B cell (primary cell): ENCODE data around the gene SART1. TPM values are rescaled to one million over a fixed set of nuclear protein-coding genes. Genes with fewer than 3 reads are reported as not detected.

Experiments
- ATAC-seq: fragments of 200-7000 bp; cut with Tn5 transposase; one replicate; pipeline ENCODE4 v1.10.0; 2021; ENCODE audit warnings: low read depth, mild to moderate bottlenecking, moderate number of reproducible peaks, moderate library complexity
- CTCF ChIA-PET: fragments of 350-600 bp; sonication (Branson Sonifier 250); formaldehyde crosslinking; loops from one replicate; lab custom pipeline; 2021; ENCODE audit warnings: antibody characterized with exemption, inconsistent platforms; lab: Charles Lee
- POLR2A ChIA-PET: fragments of 350-600 bp; sonication (Branson Sonifier 250); formaldehyde crosslinking; loops from one replicate; lab custom pipeline; 2021; ENCODE audit warnings: antibody characterized with exemption; lab: Charles Lee
- DNase-seq: peaks from one replicate; pipeline ENCODE4 v3.0.0; 2013
- H2AFZ ChIP-seq: 2 replicates; pipeline ENCODE4 v1.6.1; 2012; ENCODE audit warnings: mild to moderate bottlenecking, low read depth, low read length; ENCODE audit not compliant: insufficient read depth, poor library complexity, severe bottlenecking
- H3K27ac ChIP-seq, 2 donors: 1 replicate in 1 of 2; 2 replicates in 1 of 2; pipeline ENCODE4 v1.5.1; 2012 to 2013; ENCODE audit warnings: low read length in 2 of 2, mild to moderate bottlenecking in 2 of 2, moderate library complexity in 1 of 2
- H3K27me3 ChIP-seq, 4 experiments: fragments of 200-600 bp in 1 of 4; sonication (generic) in 1 of 4; replicated peaks in 1 of 4; 1 replicate in 2 of 4; 2 replicates in 2 of 4; pipeline versions ENCODE4 v1.6.1 to v1.7.0; 2013 to 2016; ENCODE audit warnings: low read length in 3 of 4, mild to moderate bottlenecking in 2 of 4, mixed read lengths in 1 of 4, moderate library complexity in 1 of 4; ENCODE audit not compliant: insufficient read depth in 4 of 4, control insufficient read depth in 3 of 4; ENCODE audit errors: control extremely low read depth in 1 of 4
- H3K36me3 ChIP-seq, 2 experiments: replicated peaks in 1 of 2; 1 replicate in 1 of 2; 2 replicates in 1 of 2; pipeline versions ENCODE4 v1.6.1 to v1.7.1; 2013; ENCODE audit warnings: low read length in 1 of 2; ENCODE audit not compliant: insufficient read depth in 2 of 2, control insufficient read depth in 1 of 2; ENCODE audit errors: control extremely low read depth in 1 of 2, extremely low read depth in 1 of 2
- H3K4me1 ChIP-seq, 2 donors: fragments of 200-600 bp in 1 of 2; sonication (generic) in 1 of 2; 1 replicate in 1 of 2; 2 replicates in 1 of 2; pipeline versions ENCODE4 v1.5.1 to v1.6.1; 2013 to 2017; ENCODE audit warnings: low read length in 2 of 2; ENCODE audit not compliant: control insufficient read depth in 2 of 2, insufficient read depth in 2 of 2
- H3K4me2 ChIP-seq: replicated peaks from 2 replicates; pipeline ENCODE3; 2012; ENCODE audit warnings: mild to moderate bottlenecking, low read depth, low read length; ENCODE audit not compliant: poor library complexity, severe bottlenecking
- H3K4me3 ChIP-seq, 5 experiments: fragments of 200-600 bp in 1 of 5; sonication (generic) in 1 of 5; 1 replicate in 3 of 5; 2 replicates in 2 of 5; pipeline versions ENCODE4 v1.5.1 to v1.7.0; 2011 to 2016; ENCODE audit warnings: low read length in 4 of 5, mild to moderate bottlenecking in 4 of 5, low read depth in 2 of 5, control low read depth in 1 of 5, moderate library complexity in 1 of 5; ENCODE audit not compliant: insufficient read depth in 1 of 5; ENCODE audit errors: control extremely low read depth in 1 of 5, extremely low read depth in 1 of 5
- H3K79me2 ChIP-seq: fragments of 200-600 bp; sonication (generic); one replicate; pipeline ENCODE4 v1.6.0; 2016; ENCODE audit warnings: low read length; ENCODE audit not compliant: control insufficient read depth, insufficient read depth
- H3K9ac ChIP-seq: fragments of 200-600 bp; sonication (generic); 2 replicates; pipeline ENCODE4 v1.6.1; 2017; ENCODE audit warnings: mild to moderate bottlenecking, low read length, moderate library complexity
- H3K9me3 ChIP-seq, 3 donors: one replicate each; pipeline versions ENCODE4 v1.6.1 to v1.7.1; 2013; ENCODE audit warnings: low read length in 2 of 3; ENCODE audit not compliant: control insufficient read depth in 2 of 3, insufficient read depth in 1 of 3; ENCODE audit errors: control extremely low read depth in 1 of 3
- H4K20me1 ChIP-seq: 2 replicates; pipeline ENCODE4 v1.6.0; 2012; ENCODE audit warnings: mild to moderate bottlenecking, low read length; ENCODE audit not compliant: insufficient read depth, control insufficient read depth, poor library complexity, severe bottlenecking
- H3K27ac Mint-ChIP-seq: one replicate; pipeline ENCODE4 v1.8.0; 2021; ENCODE audit warnings: mixed read lengths
- H3K27me3 Mint-ChIP-seq: one replicate; pipeline ENCODE4 v1.8.0; 2021; ENCODE audit warnings: mixed read lengths
- H3K4me1 Mint-ChIP-seq: one replicate; pipeline ENCODE4 v1.8.0; 2021; ENCODE audit warnings: mixed read lengths
- H3K4me3 Mint-ChIP-seq: one replicate; pipeline ENCODE4 v1.8.0; 2021; ENCODE audit warnings: mixed read lengths
- H3K9me3 Mint-ChIP-seq: one replicate; pipeline ENCODE4 v1.8.0; 2022; ENCODE audit warnings: mixed read lengths; ENCODE audit not compliant: insufficient read depth
- CTCF ChIP-seq: fragments of 200-600 bp; IDR thresholded peaks from one replicate; pipeline ENCODE4 v1.8.0; 2022; ENCODE audit warnings: antibody characterized with exemption, mild to moderate bottlenecking
- EZH2 ChIP-seq: IDR thresholded peaks from 2 replicates; pipeline ENCODE4 v1.6.1; 2012; ENCODE audit warnings: borderline replicate concordance, low read depth, mild to moderate bottlenecking, moderate library complexity, low read length; ENCODE audit not compliant: insufficient read depth, poor library complexity, severe bottlenecking
- WGBS: methylation state at CpG from one replicate; pipeline ENCODE4 v1.1.5; 2013; ENCODE audit warnings: missing lambda C conversion rate; ENCODE audit not compliant: insufficient coverage; 5-methylcytosine and 5-hydroxymethylcytosine counted together
- intact Hi-C: fragments of 100-400 bp; cut with micrococcal nuclease; formaldehyde crosslinking; loops from one replicate; pipeline ENCODE4 v1.10.0; 2022
- polyA plus RNA-seq: library from polyadenylated mRNA; depleted of rRNA; stranded (reverse); fragments of >200 nt; gene quantifications from 2 replicates; pipeline ENCODE4 v1.2.3, GENCODE V29; 2012
- total RNA-seq, 2 donors: library from RNA; stranded (reverse); fragments of 120-200 nt in 1 of 2; gene quantifications; 1 replicate in 1 of 2; 2 replicates in 1 of 2; pipeline versions ENCODE4 v1.2.3 to v1.2.4, GENCODE V29; 2013 to 2022

Gene SART1
- total and polyA plus RNA-seq, 2 donors (not counting 1 experiment from before 2014, with no cell fraction given): 74.5 to 102 TPM

GRCh38 chr11:65912845-65913244 is 48.7 kb upstream of the SART1 start:
- no peak for DNase-seq
- intact Hi-C loops: no loop called here

More at GRCh38 chr11:65912845-65913244, 48.7 kb upstream of the SART1 start:
- WGBS: 90% methylated on average over 4 of the region's 4 CpGs
- H3K4me1 Mint-ChIP-seq: peaks cover 32% of the 10 kb centered on the region
- H3K4me1 ChIP-seq: peaks cover 6 to 35% of the 10 kb centered on the region in 2 donors
- peaks cover 24% of the 10 kb centered on the region for H3K27me3 Mint-ChIP-seq
- POLR2A ChIA-PET: no interaction called here
- H3K9me3 Mint-ChIP-seq: no peaks in the 10 kb centered on the region
- H3K4me2 ChIP-seq: no peak overlapping the region
- H3K4me3 Mint-ChIP-seq: no peak overlapping the region
- H3K27ac ChIP-seq: no peak overlapping the region
- peaks cover 0 to 28% (median 4%) of the 10 kb centered on the region in 4 experiments for H3K27me3 ChIP-seq
- H3K27ac Mint-ChIP-seq: no peak overlapping the region
- H2AFZ ChIP-seq: no peak overlapping the region
- no peaks in the 10 kb centered on the region for H4K20me1 ChIP-seq
- H3K9me3 ChIP-seq: no peaks in the 10 kb centered on the region
- no peaks in the 10 kb centered on the region for H3K36me3 ChIP-seq
- H3K9ac ChIP-seq: no peak overlapping the region
- ATAC-seq: no peak
- no peak overlapping the region for H3K4me3 ChIP-seq
- CTCF ChIA-PET: interaction anchor here (2.2 kb wide), 1 partner anchor 29 kb away, joined by 6 read pairs; no protein-coding TSS in a partner anchor
- peaks cover 22% of the 10 kb centered on the region for H3K79me2 ChIP-seq
- TF ChIP-seq EZH2 (no peak), CTCF (no peak)
